Choroid plexus epithelial cell (primary cell): ENCODE data around the gene ANKEF1.

Experiments used
- DNase-seq: peaks from one replicate; pipeline ENCODE4 v3.0.0-alpha.2; 2010; ENCODE audit warnings: low read depth
- H3K4me3 ChIP-seq: 2 replicates; pipeline ENCODE4 v1.5.1; 2011; ENCODE audit warnings: low read depth, mild to moderate bottlenecking, control low read depth, low read length, moderate library complexity
- CTCF ChIP-seq: conservative IDR thresholded peaks from 2 replicates; pipeline ENCODE4 v1.5.1; 2011; ENCODE audit warnings: low read depth, mild to moderate bottlenecking, control low read depth, inconsistent platforms, low read length, moderate library complexity

ANKEF1 gene

GRCh38 chr20:10034717-10035571 is at the start of gene ANKEF1:
ANKEF1 (plus strand) TSS chr20:10034987; CDS start chr20:10038302, 3,315 bp downstream.
- peak; percentile 58 for DNase-seq
- TF ChIP-seq CTCF = no peak
- H3K4me3 ChIP-seq = peak within 1 kb of the TSS; percentile 67

- no peak overlapping the region for H3K4me3 ChIP-seq
- DNase-seq = no peak
- no peak for TF ChIP-seq CTCF
Observed at GRCh38 chr20:9985281-9985680, 49.5 kb upstream of the ANKEF1 start.

- no peak overlapping the region for H3K4me3 ChIP-seq
- no peak for TF ChIP-seq CTCF
- no peak for DNase-seq
Observed at GRCh38 chr20:9985773-9986172, 49.0 kb upstream of the ANKEF1 start.

GRCh38 chr20:9989066-9989724 is 45.6 kb upstream of the ANKEF1 start:
- TF ChIP-seq CTCF = no peak
- H3K4me3 ChIP-seq = no peak overlapping the region
- peak; percentile 88 for DNase-seq

GRCh38 chr20:9993137-9993536 is 41.6 kb upstream of the ANKEF1 start:
- no peak overlapping the region for H3K4me3 ChIP-seq
- DNase-seq = no peak
- no peak for TF ChIP-seq CTCF

- no peak overlapping the region for H3K4me3 ChIP-seq
- DNase-seq = no peak
- no peak for TF ChIP-seq CTCF
Observed at GRCh38 chr20:9994676-9995075, 40.1 kb upstream of the ANKEF1 start.
